T47D (cell line): ENCODE results near the gene CBX1.

Source experiments
- DNase-seq, 2 experiments: peaks; one replicate each; pipeline versions ENCODE4 v3.0.0 to v3.0.0-alpha.2; 2011 to 2012; ENCODE audit warnings: low read depth in 1 of 2, low spot score in 1 of 2
- JUND ChIP-seq: IDR thresholded peaks from 2 replicates; pipeline ENCODE4 v1.6.1; 2012; ENCODE audit warnings: low read depth
- in situ Hi-C: cut with HindIII; loops from 2 replicates; pipeline ENCODE4 v1.10.0; 2016; ENCODE audit warnings: low sequenced_read_pairs, low pct_unique_long_range_greater_than_20kb

Gene CBX1

DNA sequence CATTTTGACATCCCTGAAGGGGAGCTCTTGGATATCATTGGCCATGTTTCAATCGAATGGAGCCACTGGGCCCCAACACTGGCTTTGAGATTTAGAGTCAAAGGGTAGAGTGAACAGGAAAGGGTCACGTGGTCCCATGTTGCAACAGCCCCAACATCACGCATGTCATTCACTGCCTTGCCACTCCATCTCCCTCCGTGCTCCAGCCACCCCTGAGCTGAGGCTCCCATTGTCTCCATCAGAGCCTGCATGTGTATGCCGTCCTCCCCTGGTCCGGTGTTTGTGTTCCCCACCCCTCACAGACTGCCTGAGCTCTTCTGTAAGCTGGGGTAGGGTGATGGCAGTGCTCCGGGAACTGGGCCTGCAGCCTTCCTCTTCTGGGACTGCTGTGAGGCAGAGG, 41.0 kb downstream of the CBX1 start:
- in situ Hi-C loops = no loop called here
- DNase-seq = no peak
- no peak for TF ChIP-seq JUND

DNA sequence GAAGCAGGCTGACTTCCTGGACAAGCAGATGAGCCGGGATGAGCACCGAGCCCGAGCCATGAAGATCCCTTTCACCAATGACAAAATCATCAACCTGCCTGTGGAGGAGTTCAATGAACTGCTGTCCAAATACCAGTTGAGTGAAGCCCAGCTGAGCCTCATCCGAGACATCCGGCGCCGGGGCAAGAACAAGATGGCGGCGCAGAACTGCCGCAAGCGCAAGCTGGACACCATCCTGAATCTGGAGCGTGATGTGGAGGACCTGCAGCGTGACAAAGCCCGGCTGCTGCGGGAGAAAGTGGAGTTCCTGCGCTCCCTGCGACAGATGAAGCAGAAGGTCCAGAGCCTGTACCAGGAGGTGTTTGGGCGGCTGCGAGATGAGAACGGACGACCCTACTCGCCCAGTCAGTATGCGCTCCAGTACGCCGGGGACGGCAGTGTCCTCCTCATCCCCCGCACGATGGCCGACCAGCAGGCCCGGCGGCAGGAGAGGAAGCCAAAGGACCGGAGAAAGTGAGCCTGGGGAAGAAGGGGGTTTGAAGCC, 42.1 kb downstream of the CBX1 start:
- TF ChIP-seq JUND = no peak
- DNase-seq = no peak
- in situ Hi-C loops = no loop called here

DNA sequence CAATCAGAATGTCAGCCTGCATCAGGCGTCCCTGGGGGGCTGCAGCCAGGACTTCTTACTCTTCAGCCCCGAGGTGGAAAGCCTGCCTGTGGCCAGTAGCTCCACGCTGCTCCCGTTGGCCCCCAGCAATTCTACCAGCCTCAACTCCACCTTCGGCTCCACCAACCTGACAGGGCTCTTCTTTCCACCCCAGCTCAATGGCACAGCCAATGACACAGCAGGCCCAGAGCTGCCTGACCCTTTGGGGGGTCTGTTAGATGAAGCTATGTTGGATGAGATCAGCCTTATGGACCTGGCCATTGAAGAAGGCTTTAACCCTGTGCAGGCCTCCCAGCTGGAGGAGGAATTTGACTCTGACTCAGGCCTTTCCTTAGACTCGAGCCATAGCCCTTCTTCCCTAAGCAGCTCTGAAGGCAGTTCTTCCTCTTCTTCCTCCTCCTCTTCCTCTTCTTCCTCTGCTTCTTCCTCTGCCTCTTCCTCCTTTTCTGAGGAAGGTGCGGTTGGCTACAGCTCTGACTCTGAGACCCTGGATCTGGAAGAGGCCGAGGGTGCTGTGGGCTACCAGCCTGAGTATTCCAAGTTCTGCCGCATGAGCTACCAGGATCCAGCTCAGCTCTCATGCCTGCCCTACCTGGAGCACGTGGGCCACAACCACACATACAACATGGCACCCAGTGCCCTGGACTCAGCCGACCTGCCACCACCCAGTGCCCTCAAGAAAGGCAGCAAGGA, 42.7 kb downstream of the CBX1 start:
- TF ChIP-seq JUND = no peak
- in situ Hi-C loops = no loop called here
- DNase-seq = no peak

DNA sequence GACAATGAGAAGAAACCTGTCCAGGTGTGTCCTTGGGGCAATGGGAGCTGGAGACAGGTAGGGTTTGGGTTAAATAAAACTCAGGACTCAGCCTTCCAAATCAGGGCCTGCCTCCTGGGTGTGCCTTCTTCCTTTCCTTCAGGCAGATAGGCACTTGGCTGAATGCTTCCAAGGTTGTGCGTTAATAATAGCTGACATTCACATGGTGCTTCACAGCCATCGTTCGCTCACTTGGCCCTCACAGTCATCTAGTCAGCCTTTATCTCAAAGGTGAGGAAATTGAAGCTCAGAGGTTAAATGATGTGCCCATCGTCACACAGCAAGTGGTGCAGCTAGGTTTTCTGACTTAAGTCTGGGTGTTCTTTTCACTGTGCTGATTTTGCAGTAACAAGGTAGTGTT, 43.7 kb downstream of the CBX1 start:
- in situ Hi-C loops = no loop called here
- TF ChIP-seq JUND = no peak
- DNase-seq = no peak

DNA sequence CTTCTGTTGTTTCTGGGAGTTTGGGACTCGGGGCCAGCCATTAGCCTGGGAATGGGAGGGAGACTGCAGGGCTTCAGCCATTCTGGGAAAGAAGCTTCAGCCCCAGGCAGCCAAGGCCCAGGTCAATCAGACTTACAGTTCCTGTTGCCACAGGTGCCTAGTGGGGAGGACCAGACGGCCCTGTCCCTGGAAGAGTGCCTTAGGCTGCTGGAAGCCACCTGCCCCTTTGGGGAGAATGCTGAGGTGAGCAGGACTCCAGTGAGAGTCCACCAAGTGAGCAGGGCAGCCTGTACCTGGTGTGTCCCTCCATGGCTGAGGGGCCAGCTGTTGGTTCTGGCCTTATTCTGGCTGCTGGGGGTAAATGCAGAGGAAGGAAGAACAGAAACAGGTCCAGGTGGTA, 44.4 kb downstream of the CBX1 start:
- in situ Hi-C loops = no loop called here
- DNase-seq = no peak
- TF ChIP-seq JUND = no peak

DNA sequence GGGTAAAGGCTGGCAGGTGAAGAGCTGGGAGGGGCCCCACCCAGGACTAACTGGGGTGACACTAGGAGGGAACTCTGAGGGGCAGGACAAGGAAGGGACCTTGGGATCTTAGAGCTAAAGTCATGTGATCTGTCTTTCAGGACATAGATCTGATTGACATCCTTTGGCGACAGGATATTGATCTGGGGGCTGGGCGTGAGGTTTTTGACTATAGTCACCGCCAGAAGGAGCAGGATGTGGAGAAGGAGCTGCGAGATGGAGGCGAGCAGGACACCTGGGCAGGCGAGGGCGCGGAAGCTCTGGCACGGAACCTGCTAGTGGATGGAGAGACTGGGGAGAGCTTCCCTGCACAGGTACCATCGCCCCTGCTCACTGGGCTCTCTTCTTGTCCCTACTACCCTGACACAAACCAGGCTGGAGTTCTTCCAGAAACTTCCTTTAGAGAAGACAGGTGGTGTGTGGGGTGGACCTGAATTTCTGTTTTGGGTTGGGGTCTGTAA, 45.0 kb downstream of the CBX1 start:
- no peak for TF ChIP-seq JUND

DNA sequence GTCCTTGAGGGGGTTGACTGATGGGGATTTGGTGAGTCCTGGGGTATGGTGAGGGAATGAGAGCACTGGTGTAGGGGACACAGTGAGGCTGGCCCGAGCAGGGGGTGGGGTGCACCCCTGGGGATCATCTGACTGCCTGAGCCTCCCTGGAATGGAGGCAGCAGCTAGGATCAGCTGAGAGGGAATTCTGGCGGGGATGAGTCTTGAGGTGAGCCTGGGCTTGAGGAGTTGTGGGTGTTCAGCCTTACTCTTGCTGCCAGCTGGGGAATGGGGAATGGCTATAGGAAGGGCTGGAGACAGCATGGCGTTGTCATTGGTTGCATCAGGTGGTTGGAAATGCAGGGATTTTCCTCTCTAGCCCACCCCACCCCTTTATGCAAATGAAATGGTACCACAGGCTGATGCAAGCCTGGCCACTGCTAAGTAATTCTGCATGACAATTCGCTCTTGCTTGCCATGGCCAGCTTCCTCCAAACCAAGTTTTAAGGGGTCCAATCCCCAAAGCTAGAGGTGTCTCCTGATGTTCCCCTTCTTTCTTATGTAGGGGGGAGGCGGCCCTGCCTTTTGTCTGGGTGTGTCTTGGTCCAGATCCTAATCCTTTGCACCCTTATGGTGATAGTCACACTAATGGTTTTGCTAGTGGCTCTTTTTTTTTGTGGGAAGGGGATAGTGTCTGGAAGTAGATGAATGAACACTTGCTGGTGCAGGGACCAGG, 45.6 kb downstream of the CBX1 start:
- no peak for TF ChIP-seq JUND
- peak in 1 of 2 experiments; percentile 84 for DNase-seq
- in situ Hi-C loops = no loop called here

More for the DNA sequence above, 45.0 kb downstream of the CBX1 start:
- in situ Hi-C loops = no loop called here
- no peak for DNase-seq

DNA sequence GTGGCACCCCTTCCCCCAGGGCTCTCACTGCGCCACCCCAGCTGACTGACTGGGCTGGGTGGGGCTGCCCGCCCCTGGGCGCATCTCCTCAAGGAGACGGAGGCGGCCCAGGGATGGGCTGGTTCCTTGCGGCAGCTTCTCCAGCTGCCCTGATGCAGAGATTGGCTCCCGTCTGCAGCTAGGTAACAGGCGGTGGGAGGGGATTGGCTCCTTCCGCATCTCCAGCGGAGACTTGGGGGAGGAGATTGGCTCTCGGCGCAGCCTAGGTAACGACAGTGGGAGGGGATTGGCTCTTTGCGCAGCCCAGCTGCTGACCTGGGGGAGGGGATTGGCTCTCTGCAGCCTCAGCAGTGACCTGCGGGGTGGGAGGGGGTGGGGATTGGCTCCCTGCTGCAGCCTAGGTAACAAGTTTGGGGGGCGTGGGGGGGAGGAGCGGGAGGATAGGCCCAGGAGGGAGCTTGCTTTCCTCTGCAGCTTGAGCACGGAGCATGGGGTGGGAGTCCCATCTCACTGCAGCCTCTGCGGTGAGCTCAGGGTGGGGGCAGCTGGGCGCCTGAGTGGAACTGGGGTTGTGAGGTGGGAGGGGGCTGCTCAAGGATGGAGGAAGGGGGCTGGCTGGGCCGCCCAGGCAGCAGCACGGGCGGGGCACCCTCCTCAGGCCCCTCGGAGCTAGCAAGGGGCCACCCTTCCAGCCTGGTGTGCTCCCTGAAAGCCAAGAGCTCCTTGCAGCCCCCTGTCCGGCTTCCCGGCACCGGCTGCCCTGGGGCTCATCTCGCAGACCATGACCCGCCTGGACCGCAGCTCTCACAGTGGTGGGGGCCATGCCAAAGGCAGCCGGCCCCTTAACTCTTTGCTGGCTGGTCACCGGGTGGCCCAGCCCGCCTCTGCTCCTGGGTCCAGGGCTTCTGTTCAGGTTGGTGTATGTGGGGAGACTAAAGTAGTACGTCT, 46.8 kb downstream of the CBX1 start:
- DNase-seq = no peak
- in situ Hi-C loops = no loop called here
- no peak for TF ChIP-seq JUND

DNA sequence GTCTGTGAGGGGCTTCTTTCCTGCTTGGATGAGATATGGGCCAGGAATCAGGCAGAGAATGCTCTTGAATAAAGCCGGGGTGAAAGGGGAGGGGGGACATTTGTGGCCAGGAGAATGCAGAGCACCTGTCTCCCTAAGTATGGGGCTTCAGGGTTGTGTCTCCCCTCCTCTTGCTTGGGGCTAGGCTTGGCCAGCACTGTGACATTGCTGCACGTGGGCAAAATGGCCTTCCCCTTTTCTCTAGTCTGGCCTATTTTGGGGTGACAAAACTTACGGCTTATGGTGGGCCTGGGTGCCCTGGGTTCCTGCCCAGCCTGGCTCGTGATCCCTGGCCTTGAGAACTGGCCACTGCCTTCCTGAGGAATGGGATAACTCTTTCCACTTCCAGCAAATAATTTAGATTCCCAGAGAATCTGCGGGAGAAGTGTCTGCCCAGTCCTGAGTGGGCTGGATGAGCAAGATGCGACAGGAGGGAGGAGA, 47.5 kb downstream of the CBX1 start:
- TF ChIP-seq JUND = no peak
- in situ Hi-C loops = no loop called here
- DNase-seq = no peak

DNA sequence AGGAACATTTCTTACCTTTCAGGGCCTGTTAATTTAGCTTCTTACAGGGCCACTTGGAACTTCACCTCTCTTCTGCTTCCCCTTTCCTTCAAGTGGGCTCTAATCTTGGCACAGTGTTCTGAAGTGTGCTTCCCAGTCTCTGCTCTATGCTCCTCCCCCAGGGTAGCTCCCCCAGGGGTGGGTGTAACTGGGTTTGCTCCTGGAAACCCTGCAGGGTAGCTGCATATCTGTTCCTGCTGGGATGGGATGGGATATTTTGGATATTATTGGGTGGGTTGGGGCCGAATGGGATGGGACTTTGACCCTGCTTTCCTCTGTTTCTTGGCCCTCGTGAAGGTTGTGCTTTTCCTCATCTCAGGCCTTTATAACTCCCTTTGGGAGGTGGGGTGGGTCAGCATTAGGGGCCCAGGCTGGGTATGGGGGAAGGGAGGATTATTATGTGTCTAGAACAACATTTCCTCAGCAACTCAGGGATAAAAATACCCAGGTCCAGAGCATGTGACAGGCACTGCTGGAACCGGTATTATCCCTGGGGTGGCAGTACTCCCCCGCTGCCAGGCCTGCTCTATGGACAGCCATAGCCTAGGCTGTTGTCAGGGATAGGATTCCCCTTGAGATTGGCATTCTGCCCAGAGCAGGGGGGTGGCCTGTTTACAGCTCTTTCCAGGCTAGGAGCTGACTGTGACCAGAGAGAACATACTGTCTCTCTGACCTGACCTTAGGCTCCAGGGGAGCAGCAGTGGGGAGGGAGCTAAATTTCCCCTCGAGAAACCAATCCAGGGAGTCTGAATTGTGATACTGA, 48.1 kb downstream of the CBX1 start:
- in situ Hi-C loops = no loop called here
- no peak for DNase-seq
- no peak for TF ChIP-seq JUND

DNA sequence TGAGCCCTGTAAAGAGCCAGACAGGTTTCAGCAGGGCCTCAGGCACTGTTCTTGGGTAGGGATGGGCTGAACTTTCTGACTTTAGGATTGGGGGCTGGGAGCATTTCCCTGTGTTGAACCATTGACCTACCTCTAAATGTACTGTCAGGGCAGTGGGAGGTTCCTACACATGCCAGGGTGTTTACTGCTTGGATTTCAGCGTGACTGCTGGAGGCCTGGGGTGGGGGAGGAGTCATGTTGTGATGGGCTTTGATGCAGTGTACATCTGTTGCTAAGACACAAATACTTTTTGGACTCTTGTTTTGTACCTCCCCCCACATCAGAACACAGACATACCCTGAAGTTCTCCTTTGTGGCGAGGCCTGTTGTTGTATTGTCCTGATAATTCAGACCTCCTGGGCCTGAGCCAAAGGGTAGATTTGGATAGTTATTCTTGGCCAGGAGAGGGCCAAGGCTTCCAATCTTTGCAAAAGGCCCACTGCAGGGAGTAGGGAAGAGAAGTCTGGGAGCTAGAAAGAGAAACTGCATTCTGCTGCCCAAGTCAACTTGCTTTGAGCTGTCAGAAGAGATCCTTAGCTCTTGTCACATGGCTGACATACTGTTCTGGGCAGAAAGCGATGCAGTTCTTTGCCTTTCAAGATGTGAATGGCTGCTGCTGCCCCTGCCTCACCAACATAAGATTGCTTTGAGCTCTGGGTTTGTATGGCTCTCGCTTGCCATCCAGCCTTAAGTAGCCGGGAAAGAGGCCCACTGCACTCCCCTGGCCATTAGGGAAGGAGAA, 49.4 kb downstream of the CBX1 start:
- in situ Hi-C loops = no loop called here
- peak in 1 of 2 experiments; percentile 47 for DNase-seq
- no peak for TF ChIP-seq JUND
